ENCODE data around the gene KCNK13.
"Not testable (repeated sequence)": the region's sequence is repeated elsewhere in the genome, so short reads cannot be mapped to it uniquely, and the experiment has no call there.

The KCNK13 gene

GRCh38 chr14:90201344-90201743, 139.6 kb downstream of the KCNK13 start:
- no peak for DNase-seq (ENCODE audit: low read depth)
- no peak for TF ChIP-seq CTCF (IDR thresholded peaks at IDR 0.05; ENCODE audit: low read depth, low read length, missing control alignments)
- no peak overlapping the region for H3K4me3 ChIP-seq (ENCODE audit: low read depth, low read length)

DNA sequence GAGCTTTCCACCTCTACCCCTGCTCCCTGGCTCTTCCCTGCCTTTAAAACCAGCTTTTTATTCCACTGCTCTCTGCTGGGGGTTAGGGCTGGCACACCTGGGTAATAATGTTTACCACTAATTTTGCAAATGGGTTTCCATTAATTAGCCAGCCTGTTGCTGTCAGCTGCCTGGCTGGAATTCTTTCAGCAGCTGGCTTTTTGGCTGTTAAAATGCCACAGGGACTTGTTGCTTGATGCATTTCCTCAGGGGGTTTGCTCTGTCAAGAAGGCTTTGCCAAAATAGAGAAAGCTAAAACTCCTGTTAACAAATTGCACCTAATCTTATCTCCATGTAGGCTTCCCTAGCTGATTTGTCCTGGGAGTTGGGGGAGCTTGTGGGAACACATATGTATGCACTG, 142.7 kb downstream of the KCNK13 start:
- no peak overlapping the region for H3K4me3 ChIP-seq (ENCODE audit: low read depth, low read length)
- DNase-seq (ENCODE audit: low read depth): no peak
- TF ChIP-seq CTCF (IDR thresholded peaks at IDR 0.05; ENCODE audit: low read depth, low read length, missing control alignments): no peak

- no peak overlapping the region for H3K4me3 ChIP-seq (ENCODE audit: low read depth, low read length)
- DNase-seq (ENCODE audit: low read depth): no peak
- TF ChIP-seq CTCF (IDR thresholded peaks at IDR 0.05; ENCODE audit: low read depth, low read length, missing control alignments): no peak
These were observed 151.4 kb downstream of the KCNK13 start for GRCh38 chr14:90213099-90213748.

GRCh38 chr14:90228478-90228877, 166.7 kb downstream of the KCNK13 start:
- TF ChIP-seq CTCF (IDR thresholded peaks at IDR 0.05; ENCODE audit: low read depth, low read length, missing control alignments): no peak
- H3K4me3 ChIP-seq (ENCODE audit: low read depth, low read length): no peak overlapping the region
- DNase-seq (ENCODE audit: low read depth): no peak

DNA sequence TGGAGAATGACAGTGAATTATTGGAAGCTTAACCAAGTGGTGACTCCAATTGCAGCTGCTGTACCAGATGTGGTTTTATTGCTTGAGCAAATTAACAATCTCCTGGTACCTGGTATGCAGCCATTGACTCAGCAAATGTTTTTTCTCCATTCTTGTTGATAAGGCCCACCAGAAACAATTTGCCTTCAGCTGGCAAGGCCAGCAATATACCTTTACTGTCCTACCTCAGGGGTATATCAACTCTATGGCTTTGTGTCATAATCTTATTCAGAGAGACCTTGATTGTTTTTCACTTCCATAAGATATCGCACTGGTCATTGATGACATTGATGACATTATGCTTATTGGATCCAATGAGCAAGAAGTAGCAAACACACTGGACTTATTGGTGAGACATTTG, 168.1 kb downstream of the KCNK13 start:
- DNase-seq (ENCODE audit: low read depth); H3K4me3 ChIP-seq (ENCODE audit: low read depth, low read length): not testable (repeated sequence)

Data from GM12864 (cell line).